TTC549 (cell line): ENCODE data around the gene VPS54.

Experiments
- FAIRE-seq: peaks from 2 replicates; lab custom pipeline; 2012; peaks lifted over from hg19 to GRCh38; lab: Jason Lieb, UNC

Gene VPS54, protein sequence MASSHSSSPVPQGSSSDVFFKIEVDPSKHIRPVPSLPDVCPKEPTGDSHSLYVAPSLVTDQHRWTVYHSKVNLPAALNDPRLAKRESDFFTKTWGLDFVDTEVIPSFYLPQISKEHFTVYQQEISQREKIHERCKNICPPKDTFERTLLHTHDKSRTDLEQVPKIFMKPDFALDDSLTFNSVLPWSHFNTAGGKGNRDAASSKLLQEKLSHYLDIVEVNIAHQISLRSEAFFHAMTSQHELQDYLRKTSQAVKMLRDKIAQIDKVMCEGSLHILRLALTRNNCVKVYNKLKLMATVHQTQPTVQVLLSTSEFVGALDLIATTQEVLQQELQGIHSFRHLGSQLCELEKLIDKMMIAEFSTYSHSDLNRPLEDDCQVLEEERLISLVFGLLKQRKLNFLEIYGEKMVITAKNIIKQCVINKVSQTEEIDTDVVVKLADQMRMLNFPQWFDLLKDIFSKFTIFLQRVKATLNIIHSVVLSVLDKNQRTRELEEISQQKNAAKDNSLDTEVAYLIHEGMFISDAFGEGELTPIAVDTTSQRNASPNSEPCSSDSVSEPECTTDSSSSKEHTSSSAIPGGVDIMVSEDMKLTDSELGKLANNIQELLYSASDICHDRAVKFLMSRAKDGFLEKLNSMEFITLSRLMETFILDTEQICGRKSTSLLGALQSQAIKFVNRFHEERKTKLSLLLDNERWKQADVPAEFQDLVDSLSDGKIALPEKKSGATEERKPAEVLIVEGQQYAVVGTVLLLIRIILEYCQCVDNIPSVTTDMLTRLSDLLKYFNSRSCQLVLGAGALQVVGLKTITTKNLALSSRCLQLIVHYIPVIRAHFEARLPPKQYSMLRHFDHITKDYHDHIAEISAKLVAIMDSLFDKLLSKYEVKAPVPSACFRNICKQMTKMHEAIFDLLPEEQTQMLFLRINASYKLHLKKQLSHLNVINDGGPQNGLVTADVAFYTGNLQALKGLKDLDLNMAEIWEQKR

GRCh38 chr2:64019083-64019974 is at the start of gene VPS54:
VPS54 (minus strand) TSS chr2:64019428; CDS start chr2:63983999, 35,429 bp downstream.
- FAIRE-seq: no peak

DNA sequence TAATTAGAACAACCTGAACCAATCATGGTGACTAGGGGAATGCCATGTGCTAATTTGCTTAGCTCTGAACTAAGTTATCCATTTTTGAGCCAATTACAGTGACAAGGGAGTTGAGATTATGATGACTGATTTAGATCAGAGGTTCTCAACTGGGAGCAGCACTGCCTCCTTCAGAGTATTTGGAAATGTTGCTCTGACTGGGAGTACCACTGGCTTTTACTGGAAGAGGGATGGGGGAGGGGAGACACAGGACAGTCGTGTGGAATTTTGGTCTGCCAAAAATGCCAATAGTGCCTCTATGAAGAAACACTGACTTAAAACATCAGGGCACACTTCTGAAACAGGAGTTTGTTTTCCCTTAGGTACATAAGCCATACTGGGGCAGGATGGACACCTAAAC is 48.1 kb upstream of the VPS54 start:
- no peak for FAIRE-seq

DNA sequence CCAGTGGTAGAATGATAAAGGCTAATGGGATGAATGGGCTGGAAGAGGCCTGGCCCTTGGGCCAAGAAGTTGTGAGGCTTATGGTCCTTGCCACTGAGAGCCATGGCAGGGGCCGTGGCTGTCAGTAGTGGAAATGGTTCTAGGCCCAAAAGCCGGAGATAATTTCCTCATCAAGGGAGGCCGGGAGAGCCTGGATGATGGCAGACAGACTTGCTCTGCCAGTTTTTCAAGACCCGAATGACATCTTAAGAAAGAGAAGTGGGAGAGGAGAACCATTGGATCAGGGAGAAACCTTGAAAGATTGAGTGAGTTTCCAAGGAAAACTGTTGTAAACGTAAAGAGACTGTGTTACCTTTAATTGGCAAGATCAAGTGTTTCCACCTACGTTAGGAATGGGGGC is 46.3 kb upstream of the VPS54 start:
- FAIRE-seq: no peak

GRCh38 chr2:64063924-64064331 is 44.7 kb upstream of the VPS54 start:
- FAIRE-seq: no peak

DNA sequence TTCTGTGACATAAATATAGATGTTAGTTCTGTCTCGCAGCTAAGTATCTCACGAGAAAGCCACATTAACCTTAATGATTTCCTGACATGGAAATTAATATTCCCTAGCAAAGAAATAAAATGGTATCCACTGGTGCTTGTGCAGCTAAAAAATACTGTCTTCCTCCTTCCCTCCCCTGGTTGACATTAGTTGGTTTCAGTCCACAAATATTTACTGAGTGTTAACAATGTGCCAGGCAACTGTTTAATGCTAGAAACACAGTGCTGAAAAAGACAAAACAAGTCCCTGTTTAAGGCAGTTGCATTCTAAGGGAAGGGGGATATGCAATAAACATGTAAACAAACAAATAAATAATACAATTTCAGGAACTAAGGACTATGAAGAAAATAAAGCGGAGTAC is 44.2 kb upstream of the VPS54 start:
- no peak for FAIRE-seq

- no peak for FAIRE-seq
These were observed 43.6 kb upstream of the VPS54 start for GRCh38 chr2:64062840-64063239.

DNA sequence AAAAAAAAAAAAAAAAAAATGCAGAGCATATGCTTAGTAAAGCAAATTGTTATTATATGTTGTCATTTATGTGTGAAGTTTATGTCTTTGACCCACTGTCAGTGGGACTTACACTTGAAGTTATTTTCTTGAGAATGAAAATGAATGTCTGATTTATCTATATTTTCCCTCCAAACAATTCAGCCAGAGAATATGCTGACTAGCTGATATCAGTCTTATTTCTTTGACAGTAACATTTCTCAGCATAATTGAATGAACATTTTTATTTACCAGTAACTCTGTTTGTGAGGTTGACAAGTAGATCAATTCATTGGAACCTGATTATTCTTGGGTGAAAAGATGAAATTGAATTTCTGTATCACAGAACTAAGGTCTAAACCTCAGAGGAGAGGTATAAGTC is 40.0 kb upstream of the VPS54 start:
- FAIRE-seq: no peak

DNA sequence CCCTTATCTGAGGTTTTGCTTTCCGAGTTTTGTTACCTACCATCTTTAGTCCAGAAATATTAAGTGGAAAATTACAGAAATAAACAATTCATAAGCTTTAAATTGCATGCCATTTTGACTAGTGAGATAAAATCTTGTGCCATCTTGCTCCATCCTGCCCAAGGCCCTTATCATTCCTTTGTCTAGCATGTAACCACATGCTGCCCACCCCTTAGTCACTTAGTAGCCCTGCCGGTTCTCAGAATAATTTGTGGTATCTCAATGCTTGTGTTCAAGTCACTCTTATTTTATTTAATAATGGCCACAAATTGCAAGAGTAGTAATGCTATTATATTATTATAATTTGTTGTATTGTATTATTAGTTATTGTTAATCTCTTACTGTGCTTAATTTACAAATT is 36.8 kb upstream of the VPS54 start:
- FAIRE-seq: no peak

- no peak for FAIRE-seq
These were observed 35.1 kb upstream of the VPS54 start for GRCh38 chr2:64054161-64054915.

GRCh38 chr2:64052463-64053241 is 33.4 kb upstream of the VPS54 start:
- FAIRE-seq: no peak

GRCh38 chr2:64049633-64050220 is 30.5 kb upstream of the VPS54 start:
- no peak for FAIRE-seq

DNA sequence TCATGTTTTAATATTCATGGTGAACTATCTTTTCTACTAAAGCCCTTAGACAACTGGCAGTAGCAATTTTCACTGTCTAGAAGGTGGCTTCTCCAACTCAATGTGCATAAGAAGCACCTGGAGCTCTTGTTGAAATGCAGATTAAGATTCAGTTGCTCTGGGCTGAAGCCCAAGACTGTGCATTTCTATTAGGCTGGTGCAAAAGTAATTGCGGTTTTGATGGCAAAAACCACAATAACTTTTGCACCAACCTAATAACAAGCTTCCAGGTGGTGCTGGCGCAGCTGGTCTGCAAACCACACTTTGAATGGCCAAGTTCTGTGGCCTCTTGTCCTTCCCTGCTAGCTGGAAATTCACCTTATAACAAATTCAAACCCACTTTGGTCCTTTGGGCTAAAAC is 26.7 kb upstream of the VPS54 start:
- no peak for FAIRE-seq

DNA sequence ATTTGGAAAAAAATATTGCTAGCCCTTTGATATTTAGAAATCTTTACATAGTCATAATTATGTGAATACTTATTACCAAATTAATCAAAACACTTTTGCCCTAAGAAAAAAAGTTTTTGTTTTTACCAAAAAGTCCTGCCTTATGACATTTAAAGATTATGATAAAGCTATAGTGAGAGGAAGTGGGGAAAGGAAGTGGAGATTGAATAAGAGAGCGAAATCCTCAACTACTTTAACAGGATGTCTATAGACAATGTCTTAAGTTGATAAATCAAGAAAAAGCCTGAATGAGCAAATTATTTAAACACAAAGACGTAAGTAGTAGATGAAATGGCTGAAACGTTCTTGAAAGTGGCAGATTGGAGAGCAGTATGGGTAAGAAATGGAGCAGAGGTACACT is 20.9 kb upstream of the VPS54 start:
- FAIRE-seq: no peak

GRCh38 chr2:64036034-64036705 is 16.9 kb upstream of the VPS54 start:
- FAIRE-seq: no peak

DNA sequence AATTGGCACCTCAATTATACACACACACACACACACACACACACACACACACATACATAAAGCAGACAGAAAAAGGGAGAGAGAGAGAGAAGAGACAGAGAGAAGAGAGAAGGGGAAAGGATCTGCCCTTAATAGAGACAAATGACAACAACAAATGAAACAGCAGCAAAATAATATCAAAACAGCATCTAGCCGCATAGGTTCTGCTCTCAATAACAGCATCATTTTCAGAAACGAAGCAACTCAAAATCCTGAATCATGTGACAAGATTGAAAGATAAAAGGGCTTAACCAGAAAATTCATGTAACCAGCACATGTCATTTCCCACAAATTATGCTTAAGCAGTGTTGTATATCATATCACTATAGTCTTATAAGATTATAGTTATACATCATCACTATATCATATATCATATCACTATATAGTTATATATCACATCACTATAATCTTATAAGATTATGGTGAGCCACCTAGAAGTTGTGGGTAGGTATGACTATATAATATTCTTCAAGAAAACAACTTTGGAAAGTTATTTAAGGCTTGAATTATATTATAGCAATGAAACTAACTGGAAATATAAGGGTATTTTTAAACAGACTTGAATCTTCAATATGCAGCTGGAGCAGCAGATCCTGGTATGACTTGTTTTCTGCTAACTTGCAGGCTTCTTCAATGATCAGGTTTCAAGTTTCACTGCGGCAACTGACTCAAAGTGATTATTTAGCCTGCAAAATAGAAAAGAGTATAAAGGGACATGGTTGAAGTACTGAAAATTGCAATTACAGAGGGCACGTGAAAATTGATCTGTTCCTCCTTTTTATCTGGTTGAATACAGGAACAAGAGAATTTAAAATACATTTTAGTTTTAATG is 16.1 kb upstream of the VPS54 start:
- peak; percentile 39 for FAIRE-seq

DNA sequence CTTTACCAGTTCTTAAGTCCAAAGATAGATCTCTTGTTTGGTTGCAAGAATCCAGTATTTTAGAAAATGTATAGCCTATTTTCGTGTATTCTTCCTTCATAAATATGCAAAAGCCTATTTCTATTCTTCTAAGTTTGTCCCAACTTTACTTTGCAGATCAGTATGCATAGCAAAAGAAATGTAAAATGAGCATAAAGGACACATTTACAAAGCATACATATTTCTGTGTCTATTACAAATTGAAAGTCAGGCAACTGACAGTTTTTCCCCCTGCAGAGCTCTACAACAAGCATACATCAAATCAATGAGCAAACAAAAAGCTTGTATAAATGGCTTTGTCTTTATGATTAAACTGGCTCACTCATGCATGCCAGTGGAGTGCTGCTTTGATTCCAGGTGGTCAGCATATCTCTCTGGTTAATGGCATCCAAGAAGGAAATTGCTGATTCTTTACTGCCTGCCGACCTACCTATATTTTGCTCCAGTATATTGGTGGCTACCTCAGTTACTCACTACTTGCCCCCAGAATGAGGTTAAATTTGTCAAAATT is 10.0 kb upstream of the VPS54 start:
- no peak for FAIRE-seq

DNA sequence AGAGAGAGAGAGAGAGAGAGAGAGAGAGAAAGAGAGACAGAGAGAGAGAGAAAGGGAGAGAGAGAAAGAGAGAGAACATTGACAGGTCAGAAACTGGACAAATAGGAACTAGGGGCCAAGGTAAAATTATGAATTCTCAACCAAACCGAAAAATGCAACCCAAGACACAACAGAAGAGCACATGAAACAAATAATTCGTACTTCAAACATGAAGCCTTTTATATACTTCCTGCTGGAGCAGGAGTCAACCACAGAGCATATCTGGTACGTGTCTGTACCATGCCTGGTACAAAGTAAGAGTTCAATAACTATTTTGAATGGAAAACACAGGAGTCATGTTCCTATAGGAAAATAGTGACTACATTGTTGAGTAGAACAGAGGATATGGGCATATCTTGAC is 6.5 kb upstream of the VPS54 start:
- FAIRE-seq: no peak

GRCh38 chr2:64024259-64024949 is 5.2 kb upstream of the VPS54 start:
- FAIRE-seq: no peak
